ENCODE measurements around the gene APCDD1L.

The APCDD1L gene

GRCh38 chr20:58467572-58468527 is 47.3 kb downstream of the APCDD1L start:
- no peak for DNase-seq (ENCODE audit: low read depth, low spot score)

DNA sequence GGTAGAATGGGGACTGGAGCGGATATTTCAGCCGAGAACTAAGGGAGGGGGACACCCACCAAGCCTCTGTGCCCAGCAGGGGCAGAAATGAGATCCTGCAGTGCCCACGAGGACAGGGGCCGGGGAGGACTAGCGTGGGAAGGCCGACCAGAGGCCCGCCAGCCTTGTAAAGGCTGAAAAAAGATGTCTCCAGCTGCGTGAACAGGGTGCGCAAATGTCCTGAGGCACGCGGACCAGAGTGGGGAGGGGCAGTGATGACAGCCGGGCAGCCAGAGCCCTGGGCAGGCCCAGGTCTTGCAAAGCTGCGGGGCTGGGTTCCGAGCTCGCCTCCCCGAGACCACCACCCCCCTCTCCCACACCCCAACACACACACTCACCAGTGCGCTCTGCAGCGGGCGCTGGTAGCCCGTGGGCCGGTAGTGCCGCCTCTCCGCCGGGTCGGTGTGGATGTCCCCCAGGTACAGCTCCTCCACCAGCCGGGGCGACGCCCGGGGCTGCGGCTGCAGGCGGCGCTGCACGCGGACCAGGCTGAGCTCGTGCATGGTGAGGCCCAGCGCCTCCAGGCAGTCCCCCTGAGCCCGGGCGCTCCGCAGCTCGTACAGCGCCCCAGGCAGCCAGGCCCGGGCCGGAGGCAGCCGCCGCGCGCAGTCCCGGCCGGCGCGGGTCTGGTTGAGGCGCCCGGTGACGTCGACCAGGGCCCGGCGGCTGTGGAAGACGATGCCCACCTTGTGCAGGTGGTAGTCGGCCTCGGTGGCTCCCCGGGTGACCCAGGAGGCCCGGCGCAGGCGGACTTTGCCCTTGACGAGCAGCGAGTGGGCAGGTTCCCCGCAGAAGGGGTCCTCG is 48.2 kb downstream of the APCDD1L start:
- peak; percentile 44 for DNase-seq (ENCODE audit: low read depth, low spot score)

DNA sequence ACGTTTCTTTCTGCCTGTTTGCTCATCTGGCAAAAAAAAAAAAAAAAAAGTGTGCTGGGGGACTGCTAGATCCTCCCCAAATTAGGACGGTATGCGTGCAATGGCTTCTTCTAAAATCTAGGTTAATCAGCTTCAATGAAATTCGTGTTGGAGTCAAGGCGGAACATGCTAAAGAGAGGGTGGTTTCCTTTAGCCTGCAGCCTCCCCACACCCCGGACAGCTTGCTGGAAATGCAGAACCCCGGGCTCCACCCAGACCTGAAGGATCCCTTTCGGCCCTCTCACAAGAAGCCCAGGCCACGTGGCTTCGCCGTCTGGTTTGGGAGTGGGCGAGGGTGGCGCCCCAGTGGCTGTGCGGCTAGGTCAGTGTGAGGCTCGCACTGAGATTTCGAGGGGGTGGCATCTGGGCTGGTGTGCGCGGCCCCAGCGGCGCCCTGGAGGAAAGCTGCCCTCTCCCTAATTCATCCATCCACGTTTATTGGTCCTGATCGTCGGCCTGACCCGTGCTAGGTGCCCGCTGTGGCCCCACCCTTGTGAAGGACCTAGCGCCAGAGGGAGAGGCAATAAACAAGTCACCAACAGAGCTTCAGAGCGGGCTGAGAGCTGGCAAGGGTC is 49.0 kb downstream of the APCDD1L start:
- no peak for DNase-seq (ENCODE audit: low read depth, low spot score)

DNA sequence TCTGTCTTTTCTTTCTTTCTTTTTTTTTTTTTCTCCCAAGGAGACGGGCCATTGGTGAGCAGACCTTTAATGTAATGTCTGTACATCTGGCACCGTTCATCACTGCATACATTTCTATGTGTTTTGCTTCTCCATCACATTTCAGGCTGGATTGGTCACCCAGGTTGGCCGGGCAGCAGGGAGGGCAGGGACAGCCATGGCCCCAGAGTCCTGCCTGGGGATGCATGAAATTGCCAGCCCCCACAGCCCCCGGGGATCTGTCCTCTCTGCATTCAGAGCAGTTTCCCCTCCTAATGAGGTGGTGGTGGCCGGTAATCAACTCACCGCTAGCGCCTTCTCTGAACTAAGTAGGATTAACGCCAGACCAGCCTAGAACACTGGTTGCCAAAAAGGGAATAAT is 50.4 kb downstream of the APCDD1L start:
- DNase-seq (ENCODE audit: low read depth, low spot score): no peak

DNA sequence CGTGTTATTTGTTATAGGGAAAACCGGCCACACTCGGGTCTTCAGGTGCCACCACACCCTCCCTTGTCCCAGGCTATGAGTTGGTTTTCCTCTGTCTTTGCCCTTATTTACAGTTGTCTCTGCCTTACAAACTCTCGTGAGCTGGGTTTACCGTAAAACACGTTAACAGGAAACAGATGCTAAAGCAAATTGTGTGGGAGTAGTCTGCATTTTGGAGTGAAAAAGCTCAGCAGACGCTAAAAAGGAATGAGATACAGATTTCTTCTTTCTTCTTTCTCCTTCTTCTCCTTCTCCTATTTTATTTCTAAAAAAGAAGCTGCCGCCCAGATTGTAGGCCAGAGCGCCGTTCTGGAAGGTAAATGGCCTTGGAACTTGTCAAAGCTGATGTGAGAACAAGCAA is 51.9 kb downstream of the APCDD1L start:
- DNase-seq (ENCODE audit: low read depth, low spot score): no peak

DNA sequence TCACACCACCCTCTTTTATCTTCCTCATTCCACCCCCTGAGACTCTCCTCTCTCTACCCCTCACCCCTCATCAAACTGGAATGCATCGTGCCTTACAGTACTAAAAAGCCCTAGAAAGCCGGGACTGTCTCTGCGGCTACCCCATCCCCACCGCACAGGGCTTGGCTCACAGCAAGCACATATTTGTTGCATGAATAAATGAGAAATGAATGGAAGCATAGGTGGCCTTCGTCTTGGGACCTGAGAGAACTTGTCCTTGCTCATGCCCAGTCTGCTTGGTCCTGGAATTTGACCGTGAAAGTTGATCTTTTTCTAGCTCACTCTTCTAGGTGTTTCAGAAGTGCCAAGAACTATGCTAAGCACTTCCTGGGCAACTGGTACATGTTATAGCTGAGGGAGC is 53.3 kb downstream of the APCDD1L start:
- DNase-seq (ENCODE audit: low read depth, low spot score): no peak

GRCh38 chr20:58461104-58461503 is 54.1 kb downstream of the APCDD1L start:
- DNase-seq (ENCODE audit: low read depth, low spot score): no peak

- no peak for DNase-seq (ENCODE audit: low read depth, low spot score)
These were observed 56.0 kb downstream of the APCDD1L start for GRCh38 chr20:58459058-58459750.

GRCh38 chr20:58458342-58459057 is 56.7 kb downstream of the APCDD1L start:
- DNase-seq (ENCODE audit: low read depth, low spot score): peak; percentile 88

DNA sequence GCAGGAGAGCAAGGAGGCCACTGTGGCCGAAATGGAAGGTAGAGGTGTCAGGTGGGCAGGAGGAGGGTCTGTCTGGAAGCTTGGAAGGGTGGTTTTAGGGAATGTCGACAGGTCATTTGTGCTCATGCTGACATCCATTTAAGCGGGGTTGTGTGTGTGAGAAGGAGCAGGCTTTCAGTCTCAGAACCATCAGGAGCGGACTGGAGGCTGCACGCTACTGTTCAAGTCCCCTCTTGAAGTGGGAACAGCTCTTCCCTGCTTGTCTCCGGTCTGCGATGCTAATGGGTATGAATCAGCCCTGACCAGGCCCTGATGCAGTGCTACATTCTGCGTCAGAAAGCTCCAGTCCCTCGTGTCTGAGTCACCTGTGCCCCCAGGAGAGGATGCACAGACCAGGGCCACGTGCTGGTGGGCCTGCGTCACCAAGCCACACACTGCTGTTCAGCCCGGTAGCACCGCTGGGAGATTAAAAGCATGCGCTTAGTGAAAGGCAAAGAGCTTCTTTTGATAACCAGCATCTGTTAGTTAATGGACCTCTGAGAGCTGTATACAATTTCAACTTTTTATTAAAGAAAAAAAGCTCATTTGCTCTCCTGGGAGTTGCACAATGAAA is 58.0 kb downstream of the APCDD1L start:
- DNase-seq (ENCODE audit: low read depth, low spot score): peak; percentile 21

DNA sequence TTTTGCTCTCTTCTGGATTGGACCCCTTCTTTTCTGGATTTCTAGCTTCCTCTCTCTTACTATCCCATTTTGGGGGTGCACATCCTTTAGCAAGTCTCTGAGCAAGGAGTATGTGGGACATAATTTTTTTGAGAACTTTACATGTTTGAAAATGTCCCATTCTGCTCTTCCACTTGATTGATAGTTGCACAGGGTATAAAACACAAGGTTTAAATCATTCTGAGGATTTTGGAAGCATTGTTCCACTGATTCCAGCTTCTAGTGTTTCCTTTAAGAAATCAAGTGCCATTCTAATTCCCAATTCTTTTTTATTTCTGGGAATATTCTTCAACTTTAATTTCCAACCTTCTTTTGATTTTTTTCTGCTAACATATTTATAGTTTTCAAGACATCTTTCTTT is 60.7 kb downstream of the APCDD1L start:
- no peak for DNase-seq (ENCODE audit: low read depth, low spot score)

- no peak for DNase-seq (ENCODE audit: low read depth, low spot score)
These were observed 61.8 kb downstream of the APCDD1L start for GRCh38 chr20:58453391-58453790.

DNA sequence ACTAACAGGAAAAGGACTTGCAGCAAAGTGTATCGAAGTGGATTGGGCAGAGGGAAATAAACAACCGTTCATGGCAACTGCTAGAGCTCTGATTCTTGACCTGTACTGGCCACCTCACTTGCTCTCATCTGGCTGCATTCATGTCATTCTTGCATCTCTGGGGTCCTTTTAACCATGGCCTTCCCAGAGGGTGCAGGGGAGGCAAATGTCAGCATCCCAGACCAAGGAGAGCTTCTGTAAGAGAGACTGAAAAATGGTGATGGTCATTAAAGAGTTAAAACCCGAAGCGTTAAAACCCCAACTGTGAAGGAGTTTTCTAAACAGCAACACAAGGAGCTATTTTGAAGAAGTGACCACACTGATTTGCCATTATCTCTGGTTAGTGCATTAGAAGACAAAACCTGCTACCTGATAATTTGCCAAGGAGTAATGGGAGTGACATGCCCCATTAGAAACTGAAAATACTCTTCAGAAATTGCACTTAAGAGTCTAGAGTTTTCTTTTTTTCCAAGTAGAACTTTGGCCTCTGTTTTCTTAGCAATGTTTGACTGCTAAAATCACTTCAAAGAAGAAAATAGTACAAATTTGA is 62.4 kb downstream of the APCDD1L start:
- no peak for DNase-seq (ENCODE audit: low read depth, low spot score)

GRCh38 chr20:58450254-58450653 is 64.9 kb downstream of the APCDD1L start:
- DNase-seq (ENCODE audit: low read depth, low spot score): no peak

GRCh38 chr20:58449681-58450221 is 65.4 kb downstream of the APCDD1L start:
- DNase-seq (ENCODE audit: low read depth, low spot score): no peak

DNA sequence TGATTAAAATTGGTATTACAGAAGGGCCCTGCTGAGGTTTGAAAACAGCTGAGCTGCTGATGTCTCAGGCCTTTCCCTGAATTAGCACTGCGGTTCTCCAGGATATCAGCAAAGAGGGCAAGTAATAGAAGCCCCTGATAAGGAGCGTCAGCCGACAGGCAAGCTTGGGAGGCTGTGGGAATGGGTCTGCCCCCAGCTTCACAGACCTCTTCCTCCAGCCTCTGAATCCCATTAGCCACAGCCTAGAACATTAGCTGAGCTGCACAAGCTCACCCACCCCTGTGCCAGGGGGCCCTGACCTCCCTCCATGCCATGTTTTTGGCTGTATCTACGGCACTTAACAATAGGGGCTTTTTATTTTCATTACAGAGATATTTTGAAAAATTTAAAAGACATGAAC is 66.2 kb downstream of the APCDD1L start:
- no peak for DNase-seq (ENCODE audit: low read depth, low spot score)

DNA sequence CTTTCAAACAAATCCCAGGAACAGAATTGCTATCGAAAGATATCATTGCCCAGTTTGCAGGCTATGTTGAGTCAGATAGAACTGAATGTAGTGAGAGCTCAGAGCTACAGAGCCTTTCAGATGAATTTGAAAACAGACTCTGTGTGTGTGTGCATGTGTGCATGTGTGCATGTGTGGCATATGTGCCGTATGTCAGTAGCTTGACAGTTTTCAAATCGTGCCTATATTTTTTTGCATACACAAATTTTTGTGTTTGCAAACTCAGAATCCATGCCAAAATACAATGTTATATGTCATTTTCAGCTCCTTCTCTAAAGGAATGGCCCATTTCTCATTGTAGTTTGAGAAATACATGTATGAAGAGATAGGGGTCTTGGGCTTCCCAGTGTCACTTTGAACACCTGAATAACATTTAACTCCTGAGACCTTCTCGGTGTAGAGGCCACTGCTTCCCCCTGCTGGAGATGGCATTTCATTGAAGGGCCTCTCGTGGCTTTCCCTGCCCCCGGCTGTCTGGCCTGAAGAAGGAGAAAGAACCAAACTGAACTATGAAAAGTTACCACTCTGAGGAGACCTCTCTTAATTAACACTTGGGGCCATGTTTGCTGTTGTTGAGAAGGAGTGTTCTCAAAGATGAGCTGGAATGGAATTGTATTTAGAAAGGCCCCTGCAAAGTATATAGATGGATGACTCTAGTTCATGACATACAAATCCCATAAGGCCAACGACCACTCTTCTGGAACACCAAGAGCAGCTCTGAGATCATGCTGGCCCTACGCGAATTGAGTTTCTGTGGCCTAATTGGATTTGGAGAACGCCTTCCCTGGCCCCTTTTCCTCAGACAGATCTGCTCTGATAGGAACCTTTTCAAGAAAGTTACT is 67.4 kb downstream of the APCDD1L start:
- peak; percentile 69 for DNase-seq (ENCODE audit: low read depth, low spot score)

DNA sequence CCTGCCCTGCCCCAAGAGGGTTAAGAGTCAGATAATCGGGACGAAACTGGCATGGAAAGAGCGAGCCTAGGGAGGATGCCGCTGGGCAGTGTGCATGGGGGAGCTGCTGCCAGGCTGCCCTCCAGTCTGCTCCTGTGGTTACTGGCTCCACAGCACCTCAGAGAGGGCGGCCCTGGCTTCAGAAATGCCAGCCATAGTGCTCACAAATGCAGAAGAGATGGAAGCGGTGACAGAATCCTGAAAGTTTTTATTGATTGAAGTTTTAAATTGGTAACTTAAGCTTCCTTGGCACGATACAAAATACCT is 68.3 kb downstream of the APCDD1L start:
- DNase-seq (ENCODE audit: low read depth, low spot score): no peak
